G401.6 (cell line): ENCODE data around the gene SLC9A9.

ENCODE experiments used
- FAIRE-seq: peaks from 2 replicates; lab custom pipeline; 2012; peaks lifted over from hg19 to GRCh38; lab: Jason Lieb, UNC

Gene SLC9A9

DNA sequence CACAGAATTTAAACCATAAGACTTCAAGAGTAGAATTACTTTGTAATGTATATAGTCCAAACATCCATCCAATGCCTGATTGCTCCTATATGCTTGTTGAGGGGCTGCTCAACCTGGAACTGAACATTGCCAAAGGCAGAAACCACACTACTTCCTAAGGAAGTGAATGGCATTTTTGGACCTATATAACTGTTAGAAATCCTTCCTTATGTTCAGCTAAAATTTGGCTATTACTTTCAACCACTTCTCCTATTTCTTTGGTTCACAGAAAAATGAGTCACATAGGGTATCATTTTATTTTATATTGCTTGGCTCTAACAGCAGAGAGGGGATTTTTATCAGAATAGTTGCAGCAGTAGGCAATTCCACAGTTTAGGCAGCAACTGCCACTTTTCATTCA lies 342.1 kb downstream of the SLC9A9 start:
- no peak for FAIRE-seq

GRCh38 chr3:143503325-143503885 lies 344.9 kb downstream of the SLC9A9 start:
- no peak for FAIRE-seq

DNA sequence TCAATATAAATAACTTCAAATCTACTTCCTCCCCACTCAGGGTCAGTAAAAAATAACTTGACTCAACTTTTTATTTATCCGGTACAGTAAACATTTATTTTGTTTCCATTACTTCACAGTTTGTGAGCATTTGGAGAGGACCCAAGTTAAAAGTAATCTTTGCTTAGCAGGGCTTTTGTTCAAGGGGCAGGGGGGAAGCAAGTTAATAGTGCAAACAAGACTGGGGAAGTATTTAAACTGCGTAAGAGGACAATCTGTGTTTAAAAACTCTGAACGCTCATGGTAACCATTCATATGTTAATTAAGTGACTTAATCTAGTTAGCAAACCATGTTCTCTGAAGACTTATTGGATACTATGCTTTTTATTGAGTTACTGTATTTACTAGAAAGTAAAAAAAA lies 346.2 kb downstream of the SLC9A9 start:
- FAIRE-seq: no peak

- no peak for FAIRE-seq
These were observed 350.9 kb downstream of the SLC9A9 start for GRCh38 chr3:143497382-143497781.

DNA sequence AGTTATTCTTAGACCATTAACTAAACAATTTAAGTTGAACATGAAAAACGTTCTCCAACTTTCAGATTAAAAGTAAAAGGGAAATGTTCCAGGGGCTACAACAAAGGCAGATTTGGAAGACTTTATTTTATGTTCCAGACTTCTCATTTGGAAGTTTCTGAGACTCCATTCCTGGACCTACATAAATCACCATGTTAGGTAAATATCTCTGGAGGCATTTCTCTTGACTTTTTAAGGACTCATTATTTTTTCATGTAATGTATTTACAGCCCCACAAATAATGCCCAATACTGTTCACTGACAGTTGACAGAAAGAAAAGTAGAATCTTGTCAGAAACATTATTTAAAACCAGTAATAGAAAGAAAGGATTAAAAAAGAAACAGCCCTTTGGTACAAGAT lies 352.1 kb downstream of the SLC9A9 start:
- no peak for FAIRE-seq

DNA sequence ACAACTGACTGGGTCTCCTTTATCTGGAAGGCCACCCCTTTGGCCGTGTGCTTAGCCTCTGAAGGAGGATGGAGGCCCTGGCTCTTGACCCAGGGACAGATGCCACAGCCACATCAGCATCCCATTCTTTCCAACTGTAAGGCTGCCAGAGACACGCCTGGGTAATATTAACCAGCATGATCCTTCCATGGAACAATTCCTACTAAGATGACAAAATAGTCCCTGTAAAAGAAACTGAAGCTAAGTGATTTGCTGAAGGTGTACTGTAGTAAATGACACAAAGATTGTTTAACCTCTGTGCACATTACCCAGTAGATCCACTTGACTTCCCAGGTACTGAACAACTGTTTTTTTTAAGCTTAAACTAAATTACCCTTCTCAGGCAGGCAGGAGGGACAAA lies 352.7 kb downstream of the SLC9A9 start:
- no peak for FAIRE-seq

DNA sequence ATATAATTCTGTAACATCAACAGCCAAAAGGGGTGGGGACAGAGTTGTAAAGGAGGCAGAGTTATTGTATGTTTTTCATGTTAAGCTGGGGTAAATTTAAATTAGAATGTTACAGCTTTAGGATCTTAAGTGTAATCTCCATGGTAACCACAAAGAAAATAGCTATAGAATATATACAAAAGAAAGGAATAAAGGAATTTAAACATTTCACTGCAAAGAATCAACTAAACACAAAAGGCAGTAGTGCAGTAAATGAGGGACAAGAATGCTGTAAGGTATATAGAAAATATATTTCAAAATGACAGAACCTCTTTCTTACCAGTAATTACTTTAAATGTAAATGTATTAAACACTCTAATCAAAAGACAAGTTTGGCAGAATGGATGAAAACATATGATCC lies 361.7 kb downstream of the SLC9A9 start:
- FAIRE-seq: no peak

DNA sequence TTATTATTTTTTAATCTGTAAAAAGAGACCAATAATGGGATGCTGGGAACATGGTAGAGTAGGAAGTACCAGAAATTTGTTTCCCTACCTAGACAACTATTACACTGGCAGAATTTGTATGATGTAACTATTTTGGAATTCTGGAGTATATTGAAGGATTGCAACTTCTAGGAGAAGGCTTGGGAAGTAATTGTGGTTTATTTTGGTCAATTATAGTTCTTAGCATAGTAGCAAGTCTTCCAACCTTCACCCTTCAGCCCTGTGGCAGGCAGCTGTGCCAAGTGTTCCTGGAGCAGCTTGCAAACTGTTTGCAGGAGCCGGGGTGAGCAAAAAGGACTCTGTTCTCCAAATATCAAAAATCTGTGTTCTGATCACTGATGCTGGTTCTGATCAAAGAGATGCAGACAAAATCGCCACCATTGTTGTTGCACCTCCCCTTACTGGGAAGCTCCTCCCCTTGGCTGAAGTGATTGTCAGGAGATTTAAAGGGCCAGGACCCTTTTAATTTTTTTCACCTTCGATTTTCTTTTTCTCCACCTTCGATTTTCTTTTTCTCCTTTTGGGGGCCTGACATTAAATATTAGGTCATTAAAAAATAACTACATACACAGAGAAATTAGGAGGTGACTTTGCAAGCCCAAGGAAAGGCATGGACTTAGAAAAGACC lies 363.3 kb downstream of the SLC9A9 start:
- no peak for FAIRE-seq

GRCh38 chr3:143483214-143483613 lies 365.1 kb downstream of the SLC9A9 start:
- no peak for FAIRE-seq

GRCh38 chr3:143482106-143483088 lies 365.9 kb downstream of the SLC9A9 start:
- FAIRE-seq: no peak

GRCh38 chr3:143480344-143480743 lies 367.9 kb downstream of the SLC9A9 start:
- no peak for FAIRE-seq

DNA sequence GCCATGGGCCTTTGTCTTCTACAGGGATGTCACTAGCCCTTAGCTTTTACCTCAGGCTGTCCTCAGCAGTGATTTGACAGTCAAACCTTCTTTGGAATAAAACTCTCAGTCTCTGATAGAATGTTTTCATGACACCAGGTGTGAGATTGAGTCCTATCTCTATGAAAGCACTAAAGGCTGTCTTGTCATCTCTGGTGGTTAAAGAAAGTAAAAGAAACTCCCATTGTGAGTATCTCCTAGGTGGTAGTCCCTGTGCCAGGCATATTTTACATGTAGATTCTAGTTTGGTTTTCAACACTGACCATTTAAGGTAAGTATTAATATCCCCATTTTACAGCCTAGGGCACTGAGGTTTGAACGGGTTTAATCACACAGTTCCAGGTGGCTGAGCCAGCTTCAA lies 368.5 kb downstream of the SLC9A9 start:
- FAIRE-seq: no peak

DNA sequence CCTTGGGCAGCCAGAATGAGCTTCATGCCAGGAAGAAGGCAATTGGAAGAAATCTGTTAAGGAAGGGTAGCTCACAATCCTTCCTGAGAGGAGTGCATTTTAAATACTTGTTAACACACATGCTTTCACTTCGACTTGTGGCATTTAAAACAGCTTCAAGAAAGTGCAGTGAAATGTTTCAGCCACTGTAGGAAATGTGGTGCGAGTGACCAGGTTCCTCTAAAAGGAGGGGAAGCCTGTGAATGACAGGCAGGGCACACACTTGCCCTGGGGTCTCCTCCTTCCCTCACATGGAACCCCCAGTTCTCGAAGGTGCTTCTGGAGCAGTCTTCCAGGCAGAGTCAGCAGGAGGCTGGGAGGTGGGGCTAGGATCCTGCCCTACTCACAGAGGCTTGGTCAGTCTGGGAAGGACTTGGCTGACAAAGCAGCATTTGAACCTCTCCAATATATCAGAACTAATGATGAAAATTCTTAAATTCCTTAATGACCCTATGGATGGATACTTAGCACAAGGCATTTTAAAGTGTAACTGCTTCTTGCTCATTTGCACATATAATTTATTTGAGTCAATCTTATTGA lies 370.1 kb downstream of the SLC9A9 start:
- no peak for FAIRE-seq

DNA sequence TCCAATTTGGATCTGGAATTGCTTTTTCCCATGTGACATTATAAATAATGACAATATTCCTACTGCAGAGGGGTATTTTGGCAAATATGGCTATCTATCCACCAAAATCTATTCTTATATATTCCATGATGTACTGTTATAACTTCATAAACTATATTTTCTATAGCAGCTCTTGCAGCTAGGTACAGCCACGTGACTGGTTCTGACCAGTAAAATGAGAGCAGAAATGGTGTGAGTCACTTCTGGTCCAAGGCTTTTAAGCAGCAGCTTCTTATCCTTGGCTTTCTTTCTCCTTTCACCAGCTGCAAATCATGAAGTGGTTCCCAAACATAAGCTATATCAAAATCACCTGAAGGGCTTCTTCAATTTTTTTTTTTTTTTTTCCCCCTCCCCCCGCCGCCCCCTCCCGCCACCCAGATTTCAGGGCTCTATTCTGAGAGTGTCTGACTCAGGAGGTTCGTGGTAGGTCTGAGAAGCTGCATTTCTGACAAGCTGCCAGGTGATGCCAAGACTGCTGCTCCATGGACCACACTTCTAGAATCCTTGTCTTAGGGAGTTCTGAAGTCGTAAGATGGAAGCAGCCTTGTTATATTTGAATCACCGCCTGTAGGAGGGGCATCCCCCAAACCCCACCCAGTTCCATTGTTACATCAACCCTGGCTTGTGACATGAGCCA lies 371.2 kb downstream of the SLC9A9 start:
- FAIRE-seq: no peak

DNA sequence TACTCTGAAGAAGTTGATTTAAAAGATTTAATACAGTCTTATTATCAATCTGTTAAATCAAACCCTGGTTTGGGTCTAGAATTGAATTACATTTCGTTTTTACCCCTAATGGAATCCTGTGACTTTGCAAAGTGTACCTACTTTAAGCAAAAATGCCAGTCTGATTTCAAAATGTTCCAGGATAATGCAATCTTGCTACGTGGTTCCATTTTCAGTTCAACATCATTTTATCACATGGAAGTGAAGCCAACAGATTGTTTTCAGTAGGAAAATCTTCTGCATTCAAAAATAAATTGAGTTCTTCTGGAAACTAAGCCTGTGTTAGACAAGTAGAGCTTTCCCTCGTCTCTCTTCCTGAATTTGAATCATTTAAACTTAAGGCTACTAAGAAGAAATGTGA lies 372.3 kb downstream of the SLC9A9 start:
- FAIRE-seq: no peak

- FAIRE-seq: no peak
These were observed 375.3 kb downstream of the SLC9A9 start for GRCh38 chr3:143472731-143473523.

DNA sequence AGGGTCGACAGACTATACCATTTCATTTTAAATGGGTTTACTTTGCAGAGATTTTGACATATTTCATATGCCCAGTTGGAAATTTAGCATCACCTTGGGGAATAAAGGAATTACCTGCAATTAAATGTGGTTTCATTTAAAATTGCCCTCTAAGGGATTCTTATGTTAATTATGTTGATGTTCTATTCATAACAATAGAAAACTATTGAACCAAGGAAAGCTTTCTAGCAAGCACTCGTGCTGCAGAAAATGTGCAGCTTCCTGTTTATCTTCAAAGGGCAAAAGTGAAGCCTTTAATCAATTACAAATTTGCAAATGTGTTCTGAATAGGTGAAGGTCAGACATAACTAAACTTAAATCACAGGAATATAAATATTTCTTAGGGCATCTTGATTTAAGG lies 376.6 kb downstream of the SLC9A9 start:
- FAIRE-seq: no peak

GRCh38 chr3:143469159-143469558 lies 379.1 kb downstream of the SLC9A9 start:
- FAIRE-seq: no peak

DNA sequence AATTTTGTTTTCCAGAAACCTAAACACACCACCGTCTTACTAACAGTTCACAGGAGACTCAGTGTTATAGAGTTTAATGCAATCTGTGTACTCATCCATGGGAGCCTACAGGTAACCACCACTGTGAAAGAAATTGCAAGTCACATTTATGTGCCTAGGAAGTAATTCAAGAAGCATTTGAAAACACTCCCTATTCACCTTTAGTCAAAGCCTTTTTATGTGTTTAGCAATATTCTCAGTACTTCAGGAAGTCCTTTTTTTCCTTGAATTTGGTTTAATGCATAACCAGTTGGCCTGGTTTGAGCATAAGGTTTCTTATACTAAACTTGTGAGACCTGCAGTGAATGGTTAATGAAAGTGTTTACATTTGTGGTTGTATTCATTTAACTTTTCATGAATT lies 382.6 kb downstream of the SLC9A9 start:
- FAIRE-seq: no peak

GRCh38 chr3:143464850-143465249 lies 383.4 kb downstream of the SLC9A9 start:
- no peak for FAIRE-seq

- no peak for FAIRE-seq
These were observed 392.8 kb downstream of the SLC9A9 start for GRCh38 chr3:143455480-143455879.

- FAIRE-seq: no peak
These were observed 397.6 kb downstream of the SLC9A9 start for GRCh38 chr3:143450632-143451031.
